ENCODE results near the gene C11orf68. TPM values are rescaled to one million over a fixed set of nuclear protein-coding genes. Genes with fewer than 3 reads are reported as not detected.

The C11orf68 gene
- total and polyA plus RNA-seq, 4 donors = 17.9 to 38.8 (median 28.8) TPM

DNA sequence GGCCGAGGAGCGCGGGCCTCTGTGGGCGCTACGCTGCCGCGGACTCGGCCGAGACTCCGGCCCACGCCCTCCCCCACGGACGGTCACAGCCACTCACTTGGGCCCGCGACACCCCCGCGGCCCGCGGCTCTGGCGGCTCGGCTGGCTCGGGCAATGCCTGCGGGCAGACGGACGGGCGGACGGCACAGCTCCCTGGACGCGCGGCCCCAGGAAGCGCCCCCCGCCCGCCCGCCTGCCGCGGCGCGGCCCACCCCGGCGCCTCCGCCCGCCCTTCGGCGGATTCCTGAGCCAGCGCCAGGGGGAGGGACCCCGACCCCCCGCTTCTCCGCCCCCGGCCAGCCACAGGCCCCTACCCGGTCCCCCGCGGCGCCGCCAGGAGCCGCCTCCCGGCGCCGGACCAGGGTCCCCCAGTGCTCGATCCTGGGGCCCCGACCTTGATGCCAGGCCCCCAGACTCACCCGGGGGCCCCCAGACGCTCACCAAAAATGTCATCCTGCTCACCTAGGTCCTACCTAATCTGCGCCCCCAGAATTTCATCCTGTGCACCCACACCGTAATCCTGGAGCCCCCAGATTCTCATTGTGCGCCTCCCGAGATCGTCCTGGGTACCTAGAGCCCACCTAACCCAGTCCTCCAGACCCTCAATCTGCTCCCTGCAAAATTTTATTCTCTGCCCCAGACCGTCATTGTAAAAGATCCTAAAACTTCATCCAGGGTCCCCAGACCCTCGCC is 46.1 kb downstream of the C11orf68 start, which contains the start of gene EFEMP2:
Gene EFEMP2 (minus strand): TSS at position 215 of the 732 bp plus-strand sequence. CDS start 446 bp downstream, outside the sequence.
- DNase-seq = peak; percentile 82 to 92 (median 89)
- TF ChIP-seq, protein P1, sequence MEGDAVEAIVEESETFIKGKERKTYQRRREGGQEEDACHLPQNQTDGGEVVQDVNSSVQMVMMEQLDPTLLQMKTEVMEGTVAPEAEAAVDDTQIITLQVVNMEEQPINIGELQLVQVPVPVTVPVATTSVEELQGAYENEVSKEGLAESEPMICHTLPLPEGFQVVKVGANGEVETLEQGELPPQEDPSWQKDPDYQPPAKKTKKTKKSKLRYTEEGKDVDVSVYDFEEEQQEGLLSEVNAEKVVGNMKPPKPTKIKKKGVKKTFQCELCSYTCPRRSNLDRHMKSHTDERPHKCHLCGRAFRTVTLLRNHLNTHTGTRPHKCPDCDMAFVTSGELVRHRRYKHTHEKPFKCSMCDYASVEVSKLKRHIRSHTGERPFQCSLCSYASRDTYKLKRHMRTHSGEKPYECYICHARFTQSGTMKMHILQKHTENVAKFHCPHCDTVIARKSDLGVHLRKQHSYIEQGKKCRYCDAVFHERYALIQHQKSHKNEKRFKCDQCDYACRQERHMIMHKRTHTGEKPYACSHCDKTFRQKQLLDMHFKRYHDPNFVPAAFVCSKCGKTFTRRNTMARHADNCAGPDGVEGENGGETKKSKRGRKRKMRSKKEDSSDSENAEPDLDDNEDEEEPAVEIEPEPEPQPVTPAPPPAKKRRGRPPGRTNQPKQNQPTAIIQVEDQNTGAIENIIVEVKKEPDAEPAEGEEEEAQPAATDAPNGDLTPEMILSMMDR (IDR thresholded peaks at IDR 0.05; ENCODE audit: control extremely low read depth, extremely low read depth) = no peak
- H3K4me1 ChIP-seq (ENCODE audit: control insufficient read depth in 5 of 5, insufficient read depth in 5 of 5, low read length in 5 of 5) = peaks cover 0 to 27% (median 9%) of the 10 kb centered on the region in 5 donors
- peak within 1 kb of the TSS; percentile 61 to 74 for H3K9ac ChIP-seq (ENCODE audit: insufficient read depth in 1 of 2, low read length in 2 of 2)
- no peak for ATAC-seq (ENCODE audit: insufficient read depth, low FRiP score)
- H3K9me3 ChIP-seq (ENCODE audit: control insufficient read depth in 4 of 4, insufficient read depth in 3 of 4, low read length in 3 of 4) = no peaks in the 10 kb centered on the region
- WGBS, 2 donors = 2 to 3% methylated on average over 36 to 69 of the region's 69 CpGs
- H3K27me3 ChIP-seq (ENCODE audit: control insufficient read depth in 3 of 3, insufficient read depth in 3 of 3, low read length in 2 of 3) = no peaks in the 10 kb centered on the region
- H3K27ac ChIP-seq (ENCODE audit: low read depth in 1 of 2, low read length in 1 of 2) = peak within 1 kb of the TSS; percentile 67 to 89
- H3K36me3 ChIP-seq (ENCODE audit: control insufficient read depth in 4 of 4, insufficient read depth in 4 of 4, low read length in 4 of 4) = peaks cover 0 to 33% (median 10%) of the 10 kb centered on the region in 4 donors
- H3K4me3 ChIP-seq = peak within 1 kb of the TSS; percentile 51

DNA sequence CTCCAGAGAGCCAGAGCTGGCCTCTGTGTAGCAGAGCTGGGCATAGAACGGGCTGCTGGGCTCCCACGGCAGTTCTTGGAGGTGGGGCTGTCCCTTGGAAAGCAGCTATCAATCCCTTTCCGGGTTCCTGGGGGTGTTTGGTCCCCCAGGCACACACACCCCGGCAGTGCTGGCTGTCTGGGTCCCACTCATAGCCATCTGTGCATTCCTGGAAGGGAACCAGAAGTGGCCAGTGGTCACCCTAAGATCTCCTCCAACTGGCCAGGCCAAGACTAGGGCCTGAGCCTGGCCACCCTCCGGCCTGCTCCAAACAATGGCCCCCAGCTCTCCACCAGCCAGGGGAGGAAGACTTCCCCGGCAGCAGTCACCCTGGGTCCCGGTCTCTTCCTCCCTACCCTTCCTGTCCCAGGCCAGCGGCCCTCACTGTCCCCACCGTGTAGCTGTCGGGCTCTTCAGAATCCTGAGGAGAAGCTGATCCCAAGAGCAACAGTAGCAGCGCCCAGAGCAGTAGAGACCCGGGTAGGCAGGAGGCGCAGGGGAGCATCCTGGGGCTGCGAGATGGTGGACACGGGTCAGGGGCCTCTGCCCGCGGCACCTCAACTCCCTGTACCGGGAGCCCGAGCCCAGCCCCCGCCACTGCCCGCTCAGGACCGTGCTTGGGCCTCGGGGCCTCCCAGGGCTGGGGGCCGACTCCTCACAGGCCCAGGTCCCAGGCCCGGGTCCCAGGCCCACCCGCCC is 46.9 kb downstream of the C11orf68 start:
- H3K36me3 ChIP-seq (ENCODE audit: control insufficient read depth in 4 of 4, insufficient read depth in 4 of 4, low read length in 4 of 4) = peaks cover 0 to 34% (median 13%) of the 10 kb centered on the region in 4 donors
- no peaks in the 10 kb centered on the region for H3K9me3 ChIP-seq (ENCODE audit: control insufficient read depth in 4 of 4, insufficient read depth in 3 of 4, low read length in 3 of 4)
- peaks cover 0 to 27% (median 9%) of the 10 kb centered on the region in 5 donors for H3K4me1 ChIP-seq (ENCODE audit: control insufficient read depth in 5 of 5, insufficient read depth in 5 of 5, low read length in 5 of 5)
- TF ChIP-seq, protein P1 (IDR thresholded peaks at IDR 0.05; ENCODE audit: control extremely low read depth, extremely low read depth) = no peak
- peak overlapping the region; percentile 61 to 74 for H3K9ac ChIP-seq (ENCODE audit: insufficient read depth in 1 of 2, low read length in 2 of 2)
- H3K27ac ChIP-seq (ENCODE audit: low read depth in 1 of 2, low read length in 1 of 2) = peak overlapping the region; percentile 67 to 89
- no peak for ATAC-seq (ENCODE audit: insufficient read depth, low FRiP score)
- peak in 2 of 3 donors; percentile 37 to 42 for DNase-seq
- peak overlapping the region; percentile 15 for H3K4me3 ChIP-seq
- 31 to 46% methylated on average over 26 of the region's 26 CpGs for WGBS, 2 donors
- H3K27me3 ChIP-seq (ENCODE audit: control insufficient read depth in 3 of 3, insufficient read depth in 3 of 3, low read length in 2 of 3) = no peaks in the 10 kb centered on the region

DNA sequence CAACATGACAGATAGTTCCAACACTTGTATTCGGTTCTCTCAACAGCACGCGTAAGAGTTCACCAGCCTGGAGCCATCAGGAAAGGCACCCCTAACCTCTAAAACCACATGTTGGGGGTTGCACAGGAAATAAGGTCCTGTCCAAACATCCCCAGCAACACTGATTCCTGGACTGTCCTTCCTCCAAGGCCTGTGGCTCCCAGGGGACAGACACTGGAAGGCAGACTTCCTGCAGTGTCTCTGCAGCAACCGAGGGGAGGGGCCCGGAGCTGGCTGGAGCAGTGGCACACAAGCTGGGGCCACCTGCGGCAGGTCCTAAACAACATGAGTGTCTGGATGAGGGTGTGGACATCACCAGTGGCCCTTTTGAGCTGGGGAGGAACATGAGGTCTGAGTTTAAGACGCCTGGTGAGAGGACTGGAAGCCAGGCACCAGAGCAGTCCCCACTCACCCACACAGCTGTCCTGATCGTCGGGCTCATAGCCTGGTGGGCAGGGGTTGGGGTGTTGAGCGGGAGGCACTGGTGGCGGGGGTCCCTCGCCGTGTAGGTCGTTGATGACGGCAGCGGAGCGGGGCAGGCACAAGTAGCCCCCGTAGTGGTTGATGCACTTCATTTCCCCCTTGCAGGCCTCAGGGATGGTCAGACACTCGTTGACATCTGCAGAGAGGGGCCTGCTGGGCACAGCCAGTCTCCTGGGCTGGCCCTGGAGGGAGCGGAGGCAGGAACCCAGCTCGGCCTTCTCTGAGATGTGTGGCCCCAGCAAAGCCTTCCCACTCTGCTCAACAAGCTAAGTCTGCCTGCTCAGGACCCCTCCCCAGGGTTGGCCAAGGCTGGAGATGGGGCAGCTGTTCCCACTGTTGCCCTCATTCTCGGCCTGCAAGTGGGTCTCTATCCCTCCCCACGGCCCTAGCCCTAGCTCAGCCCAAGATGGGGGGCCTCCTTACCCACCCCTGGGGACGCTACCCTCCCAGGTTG is 47.9 kb downstream of the C11orf68 start:
- Histone ChIP-seq H3K9ac (ENCODE audit: insufficient read depth in 1 of 2, low read length in 2 of 2) (peak overlapping the region in 1 of 2 donors; percentile 61), H3K36me3 (ENCODE audit: control insufficient read depth in 4 of 4, insufficient read depth in 4 of 4, low read length in 4 of 4) (peaks cover 4 to 34% (median 17%) of the 10 kb centered on the region in 4 donors), H3K4me1 (ENCODE audit: control insufficient read depth in 5 of 5, insufficient read depth in 5 of 5, low read length in 5 of 5) (peaks cover 0 to 27% (median 9%) of the 10 kb centered on the region in 5 donors), H3K4me3 (no peak overlapping the region), H3K9me3 (ENCODE audit: control insufficient read depth in 4 of 4, insufficient read depth in 3 of 4, low read length in 3 of 4) (no peaks in the 10 kb centered on the region), H3K27ac (ENCODE audit: low read depth in 1 of 2, low read length in 1 of 2) (peak overlapping the region; percentile 67 to 89), H3K27me3 (ENCODE audit: control insufficient read depth in 3 of 3, insufficient read depth in 3 of 3, low read length in 2 of 3) (no peaks in the 10 kb centered on the region)
- TF ChIP-seq, protein P1 (IDR thresholded peaks at IDR 0.05; ENCODE audit: control extremely low read depth, extremely low read depth) = no peak
- ATAC-seq (ENCODE audit: insufficient read depth, low FRiP score) (no peak), DNase-seq (peak in 1 of 3 donors; percentile 41)
- 57 to 62% methylated on average over 24 of the region's 24 CpGs for WGBS, 2 donors
